IPS-15b (cell line): Measurements from ENCODE around the gene BCL2L1.

ENCODE experiments used
- H3K27me3 ChIP-seq: one replicate; pipeline ENCODE4 v1.6.1; 2013; ENCODE audit warnings: low read length; ENCODE audit not compliant: control insufficient read depth, insufficient read depth
- H3K36me3 ChIP-seq: one replicate; pipeline ENCODE4 v1.6.1; 2013; ENCODE audit warnings: low read length; ENCODE audit not compliant: control insufficient read depth, insufficient read depth
- H3K4me1 ChIP-seq: one replicate; pipeline ENCODE4 v1.6.1; 2013; ENCODE audit warnings: mild to moderate bottlenecking, low read length; ENCODE audit not compliant: control insufficient read depth, insufficient read depth
- H3K4me3 ChIP-seq: one replicate; pipeline ENCODE4 v1.5.1; 2013; ENCODE audit warnings: low read depth, low read length
- H3K9ac ChIP-seq: one replicate; pipeline ENCODE4 v1.6.1; 2013; ENCODE audit warnings: low read depth, mild to moderate bottlenecking, low read length
- H3K9me3 ChIP-seq: one replicate; pipeline ENCODE4 v1.6.1; 2013; ENCODE audit warnings: mild to moderate bottlenecking, low read length; ENCODE audit not compliant: control insufficient read depth, insufficient read depth

Gene BCL2L1

DNA sequence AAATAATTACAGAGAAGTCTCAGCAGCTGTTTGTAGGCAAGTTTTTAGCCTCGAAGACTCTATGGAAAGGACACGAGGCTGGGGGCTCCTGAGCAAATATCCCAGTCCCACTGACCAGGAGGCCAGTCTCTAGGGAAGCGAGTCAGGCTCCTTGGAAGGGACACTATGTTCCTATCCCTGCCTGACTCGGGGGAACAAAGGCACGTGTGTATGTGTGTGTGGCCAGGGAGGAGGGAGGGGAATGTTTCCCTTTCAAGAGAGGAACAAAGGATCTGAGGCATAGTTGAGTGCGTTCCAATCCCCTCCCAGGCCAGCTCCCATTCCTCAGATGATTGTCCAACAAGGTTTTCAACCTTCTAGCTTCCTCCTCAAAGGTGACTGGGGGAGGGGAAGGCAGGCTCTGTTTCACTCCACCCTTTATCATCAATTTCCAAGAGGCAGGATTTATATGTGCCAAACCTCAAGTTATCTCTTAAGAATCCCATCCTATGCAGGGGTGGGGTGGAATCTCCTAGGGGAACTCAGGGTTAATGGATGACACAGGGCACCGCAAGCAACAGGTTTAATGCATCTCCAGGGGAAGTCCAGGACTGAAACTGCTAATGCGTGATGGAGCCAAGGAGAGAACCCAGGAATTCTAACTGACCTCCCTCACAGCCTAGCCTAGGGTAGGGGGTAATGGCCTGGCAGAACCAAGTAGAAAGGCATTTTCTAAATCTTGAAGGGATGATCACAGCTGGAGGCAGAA is 9.9 kb downstream of the BCL2L1 start:
- Histone ChIP-seq H3K27me3 (no peaks in the 10 kb centered on the region), H3K4me3 (peak overlapping the region; percentile 6), H3K9me3 (no peaks in the 10 kb centered on the region), H3K36me3 (peaks cover 4% of the 10 kb centered on the region), H3K9ac (peak overlapping the region; percentile 9), H3K4me1 (peaks cover 48% of the 10 kb centered on the region)

DNA sequence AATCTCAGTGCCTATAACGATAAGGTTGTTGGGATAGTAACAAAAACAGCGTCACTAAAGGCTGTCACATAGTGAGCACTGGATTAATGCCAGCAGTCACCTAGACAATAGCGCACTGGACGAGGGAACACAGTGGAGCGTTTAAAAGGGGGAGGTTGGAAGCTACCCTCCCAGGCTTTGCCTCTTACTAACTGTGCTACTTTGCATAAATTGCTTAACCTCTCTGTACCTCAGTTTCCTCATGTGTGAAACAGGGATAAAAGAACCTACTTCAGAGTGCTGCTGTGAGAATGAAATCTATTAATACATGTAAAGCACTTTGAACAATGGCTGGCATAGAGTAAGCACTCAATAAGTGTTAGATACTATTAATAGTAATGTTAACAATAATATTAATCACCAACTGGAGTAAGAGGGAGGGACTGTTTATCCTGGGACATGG is 10.5 kb downstream of the BCL2L1 start:
- no peaks in the 10 kb centered on the region for H3K9me3 ChIP-seq
- no peak overlapping the region for H3K9ac ChIP-seq
- no peak overlapping the region for H3K4me3 ChIP-seq
- peaks cover 7% of the 10 kb centered on the region for H3K36me3 ChIP-seq
- H3K27me3 ChIP-seq, result no peaks in the 10 kb centered on the region
- peaks cover 45% of the 10 kb centered on the region for H3K4me1 ChIP-seq

DNA sequence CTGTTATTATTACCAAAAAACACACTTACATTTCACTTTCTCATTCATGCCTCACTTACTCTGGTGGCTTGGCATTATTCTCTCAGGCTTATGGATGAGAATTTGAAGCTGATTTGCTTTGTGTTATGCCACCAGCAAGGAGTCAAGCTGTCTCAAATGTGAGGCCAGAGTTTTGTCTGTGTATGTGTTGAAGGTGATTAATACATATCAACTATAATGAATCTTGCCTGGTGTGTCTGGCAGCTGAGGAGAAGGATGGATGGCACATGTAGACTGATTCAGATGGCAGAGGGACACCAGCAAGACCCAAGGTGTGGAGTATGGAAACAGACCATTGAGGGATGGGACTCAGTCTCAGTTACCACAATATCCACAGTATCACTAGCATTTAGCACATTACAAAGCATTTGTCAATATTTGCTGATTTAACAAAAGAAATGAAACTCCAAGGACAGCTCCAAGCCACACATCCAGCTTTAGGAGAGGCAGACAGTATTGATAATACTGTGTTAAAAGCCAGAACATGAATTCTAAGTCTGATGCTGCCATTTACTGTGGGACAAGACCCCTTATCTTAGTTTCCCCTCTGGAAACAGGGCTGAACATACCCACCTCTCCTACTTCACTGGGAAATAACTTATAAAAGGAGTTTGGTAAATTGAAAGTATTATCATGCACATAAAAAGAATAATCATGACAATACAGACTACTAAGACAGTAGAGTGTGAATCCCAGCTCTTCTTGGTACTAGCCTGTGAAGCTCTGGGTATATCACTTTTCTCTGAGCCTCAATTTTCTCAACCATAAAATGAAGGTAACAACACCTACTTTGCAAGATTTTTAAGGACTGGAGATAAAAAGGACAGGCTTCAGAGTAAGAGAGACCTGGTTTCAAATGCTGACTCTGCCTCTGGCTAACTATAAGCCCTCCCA is 11.2 kb downstream of the BCL2L1 start:
- Histone ChIP-seq H3K4me3 (no peak overlapping the region), H3K9ac (no peak overlapping the region), H3K36me3 (peaks cover 10% of the 10 kb centered on the region), H3K9me3 (no peaks in the 10 kb centered on the region), H3K27me3 (no peaks in the 10 kb centered on the region), H3K4me1 (peaks cover 39% of the 10 kb centered on the region)

DNA sequence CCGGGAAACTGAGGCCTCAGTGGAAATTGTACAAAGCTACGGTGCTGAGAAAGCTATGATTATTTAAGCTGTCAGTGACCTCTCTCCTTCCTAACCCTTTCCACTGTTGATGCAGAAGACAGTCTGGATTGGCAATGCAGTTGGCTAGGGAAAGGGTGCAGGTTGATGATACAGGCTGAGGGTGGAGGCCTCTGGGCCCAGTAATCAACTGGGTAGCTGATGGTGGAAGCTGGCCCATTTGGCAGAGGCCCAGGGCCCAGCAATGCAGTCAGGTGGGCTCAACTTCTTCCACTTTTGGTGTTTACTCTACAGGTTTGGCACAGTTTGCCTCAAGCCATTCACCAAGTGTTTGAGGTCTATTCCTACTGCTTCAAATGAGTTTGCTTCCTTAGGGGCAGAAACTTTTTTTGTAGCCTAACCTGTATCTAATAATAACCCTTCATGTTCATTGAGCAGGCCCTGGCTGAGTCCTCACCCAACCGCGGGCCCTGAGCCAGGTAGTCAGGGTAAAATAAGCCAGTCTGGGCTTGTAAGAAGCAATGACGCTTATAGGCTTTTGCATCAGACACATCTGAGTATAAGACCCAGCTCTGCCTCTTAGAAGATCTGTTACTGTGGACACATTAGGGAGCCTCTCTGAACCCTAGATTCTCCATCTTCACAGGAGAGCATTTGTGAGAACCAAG is 12.1 kb downstream of the BCL2L1 start:
- H3K4me1 ChIP-seq, result peaks cover 37% of the 10 kb centered on the region
- no peak overlapping the region for H3K9ac ChIP-seq
- no peaks in the 10 kb centered on the region for H3K9me3 ChIP-seq
- no peak overlapping the region for H3K4me3 ChIP-seq
- H3K27me3 ChIP-seq, result no peaks in the 10 kb centered on the region
- peaks cover 10% of the 10 kb centered on the region for H3K36me3 ChIP-seq

DNA sequence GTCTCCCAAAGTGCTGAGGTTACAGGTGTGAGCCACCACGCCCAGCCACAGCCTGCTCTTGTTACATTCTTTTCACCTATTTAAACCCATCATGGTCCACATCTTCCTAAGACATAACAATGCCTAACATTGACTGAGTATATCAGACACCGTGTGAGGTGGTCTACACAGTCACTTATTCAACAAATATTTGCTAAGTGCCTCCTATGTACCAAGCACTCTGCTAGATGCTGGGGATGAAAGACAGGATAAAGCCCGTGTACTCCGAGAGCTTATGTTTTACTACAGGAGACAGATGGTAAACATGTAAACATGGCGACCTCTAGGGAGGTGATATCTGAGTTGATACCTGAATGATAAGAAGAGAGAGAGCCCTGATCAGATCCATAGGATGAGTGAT is 12.7 kb downstream of the BCL2L1 start:
- H3K27me3 ChIP-seq, result no peaks in the 10 kb centered on the region
- no peaks in the 10 kb centered on the region for H3K9me3 ChIP-seq
- no peak overlapping the region for H3K4me3 ChIP-seq
- H3K9ac ChIP-seq, result no peak overlapping the region
- H3K36me3 ChIP-seq, result peaks cover 10% of the 10 kb centered on the region
- peaks cover 38% of the 10 kb centered on the region for H3K4me1 ChIP-seq

DNA sequence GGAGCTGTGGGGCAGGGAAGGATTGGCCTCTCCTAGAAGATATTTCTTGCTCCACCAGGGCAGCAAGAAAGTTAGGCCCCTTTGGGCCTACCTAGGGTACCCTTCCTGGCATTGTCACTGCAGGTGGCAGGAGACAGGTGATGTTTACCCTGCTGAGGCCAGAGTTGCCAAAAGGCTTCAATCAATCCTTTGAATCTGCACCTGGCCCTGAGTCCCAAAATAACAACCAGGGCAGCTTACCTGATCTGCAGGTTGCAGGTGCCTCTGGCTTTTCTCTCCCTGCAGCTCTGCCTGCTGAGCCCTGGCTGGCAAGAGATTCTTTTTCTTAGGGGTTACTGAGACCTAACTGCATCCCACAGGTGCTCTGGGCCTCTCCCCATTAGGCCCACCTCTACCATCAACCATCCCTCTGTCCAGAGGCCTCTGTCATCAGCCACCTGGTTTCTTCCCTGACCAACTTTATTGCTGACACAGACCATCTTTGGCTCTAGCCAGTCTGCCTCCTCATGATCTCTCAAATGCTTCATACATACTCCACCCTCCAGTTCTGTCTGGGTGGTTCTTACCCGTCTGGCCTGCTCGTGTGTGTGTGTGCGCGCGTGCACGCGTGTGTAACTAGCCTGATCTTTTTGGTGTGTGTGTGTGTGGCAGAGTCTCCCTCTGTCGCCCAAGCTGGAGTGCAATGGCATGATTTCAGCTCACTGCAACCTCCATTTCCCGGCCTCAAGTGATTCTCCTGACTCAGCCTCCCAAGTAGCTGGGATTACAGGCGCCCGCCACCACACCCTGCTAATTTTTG is 13.7 kb downstream of the BCL2L1 start:
- peaks cover 10% of the 10 kb centered on the region for H3K36me3 ChIP-seq
- peaks cover 41% of the 10 kb centered on the region for H3K4me1 ChIP-seq

DNA sequence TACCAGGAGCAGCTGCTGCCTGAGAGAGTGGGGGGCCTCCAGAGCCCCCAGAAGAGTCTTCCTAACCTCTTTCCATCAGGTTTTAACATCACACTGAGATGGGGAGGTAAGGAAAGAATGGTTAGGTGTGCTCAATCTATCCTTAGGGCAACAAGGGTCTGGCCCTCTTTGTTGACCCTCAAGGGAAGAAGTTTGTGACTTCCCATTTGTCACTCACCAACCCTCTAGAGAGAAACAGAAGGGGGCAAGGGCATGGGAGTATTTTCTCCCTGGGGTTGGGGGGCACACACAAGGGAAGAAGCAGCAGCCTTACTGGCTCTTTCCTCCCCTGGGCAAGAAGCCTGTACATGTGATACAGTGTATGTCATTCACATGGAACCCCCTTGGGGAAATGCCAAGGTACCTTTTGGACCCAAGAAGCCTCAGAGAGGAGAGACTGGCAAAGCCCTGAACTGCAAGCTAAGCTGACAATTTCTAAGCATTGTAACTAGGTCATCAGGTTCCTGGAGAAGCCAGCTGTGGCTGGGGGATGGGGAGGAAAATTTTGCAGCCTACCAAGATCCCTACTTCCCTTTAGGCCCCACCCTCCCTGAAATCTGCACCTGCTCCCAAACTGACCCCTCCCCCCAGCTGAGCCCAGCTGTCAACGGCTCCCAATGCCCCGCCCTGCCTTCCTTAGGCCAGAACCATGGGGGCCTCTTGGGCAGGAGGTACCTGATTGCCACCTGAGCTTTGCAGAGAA is 14.5 kb downstream of the BCL2L1 start:
- Histone ChIP-seq H3K9ac (no peak overlapping the region), H3K36me3 (peaks cover 10% of the 10 kb centered on the region), H3K27me3 (no peaks in the 10 kb centered on the region), H3K4me1 (peaks cover 34% of the 10 kb centered on the region), H3K4me3 (no peak overlapping the region), H3K9me3 (no peaks in the 10 kb centered on the region)

More for the DNA sequence above, 13.7 kb downstream of the BCL2L1 start:
- Histone ChIP-seq H3K27me3 (no peaks in the 10 kb centered on the region), H3K9ac (no peak overlapping the region), H3K4me3 (no peak overlapping the region), H3K9me3 (no peaks in the 10 kb centered on the region)

DNA sequence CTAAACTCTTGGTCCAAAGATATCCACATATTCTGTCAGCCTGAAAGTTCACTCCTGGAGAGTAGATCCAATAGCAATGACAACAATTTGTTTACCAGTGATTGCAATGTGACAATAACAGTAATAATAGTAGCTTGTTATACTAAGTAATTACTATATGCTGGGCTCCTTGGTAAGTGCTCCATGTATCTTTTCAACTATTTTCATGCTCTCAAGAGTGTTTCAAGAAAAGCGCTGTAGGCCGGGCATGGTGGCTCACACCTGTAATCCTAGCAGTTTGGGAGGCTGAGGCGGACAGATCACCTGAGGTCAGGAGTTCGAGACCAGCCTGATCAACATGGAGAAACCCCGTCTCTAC is 15.4 kb downstream of the BCL2L1 start:
- Histone ChIP-seq H3K4me1 (peaks cover 25% of the 10 kb centered on the region), H3K9me3 (no peaks in the 10 kb centered on the region), H3K36me3 (peaks cover 10% of the 10 kb centered on the region), H3K27me3 (no peaks in the 10 kb centered on the region), H3K9ac (no peak overlapping the region), H3K4me3 (no peak overlapping the region)

DNA sequence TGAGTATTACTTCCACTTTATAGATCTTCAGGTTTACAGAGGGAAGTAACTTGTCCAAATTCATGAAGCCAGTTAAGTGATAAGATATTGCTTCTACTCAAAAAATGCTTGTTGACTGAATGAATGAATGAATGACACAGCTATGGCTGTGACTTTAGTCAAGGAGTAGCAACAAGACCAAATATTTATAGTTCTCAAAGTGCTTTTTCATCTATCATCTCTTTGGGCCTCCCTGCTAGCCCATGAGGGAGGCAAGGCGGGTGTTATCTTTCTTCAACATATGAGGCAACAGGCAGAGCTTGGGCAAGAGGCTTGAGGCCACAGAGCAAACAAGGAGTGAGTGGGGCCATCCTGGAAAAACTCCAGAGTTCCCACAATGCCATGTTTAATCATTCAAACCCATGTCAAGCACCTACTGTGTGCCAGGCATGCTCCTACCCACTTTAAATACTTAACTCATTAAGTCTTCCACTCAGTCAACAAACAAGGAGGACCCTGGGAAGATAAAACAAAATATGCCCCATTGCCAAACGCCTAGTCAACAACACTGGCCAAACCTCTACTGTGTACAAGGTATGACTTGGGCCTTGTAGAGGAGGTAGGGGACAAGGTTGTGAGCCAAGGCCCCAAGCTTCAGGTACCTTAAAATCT is 15.9 kb downstream of the BCL2L1 start:
- Histone ChIP-seq H3K9ac (no peak overlapping the region), H3K36me3 (peaks cover 12% of the 10 kb centered on the region), H3K4me1 (peaks cover 20% of the 10 kb centered on the region), H3K9me3 (no peaks in the 10 kb centered on the region), H3K4me3 (no peak overlapping the region), H3K27me3 (no peaks in the 10 kb centered on the region)
